ENCODE results near the gene B4GALT5.
"Not testable (repeated sequence)": the region's sequence is repeated elsewhere in the genome, so short reads cannot be mapped to it uniquely, and the experiment has no call there.

Gene B4GALT5

GRCh38 chr20:49679634-49680033 is 34.0 kb downstream of the B4GALT5 start:
- DNase-seq: no peak

- peak in 1 of 14 donors; percentile 51 for DNase-seq
These were observed 35.6 kb downstream of the B4GALT5 start for GRCh38 chr20:49677777-49678758.

GRCh38 chr20:49676581-49677291 is 36.9 kb downstream of the B4GALT5 start:
- DNase-seq: no peak

- no peak for DNase-seq
These were observed 38.1 kb downstream of the B4GALT5 start for GRCh38 chr20:49675368-49676151.

GRCh38 chr20:49674383-49675352 is 39.0 kb downstream of the B4GALT5 start:
- no peak for DNase-seq

GRCh38 chr20:49672096-49672664 is 41.5 kb downstream of the B4GALT5 start:
- DNase-seq: no peak

- DNase-seq: no peak
These were observed 42.2 kb downstream of the B4GALT5 start for GRCh38 chr20:49671433-49671832.

- no peak for DNase-seq
These were observed 44.0 kb downstream of the B4GALT5 start for GRCh38 chr20:49669601-49670189.

- DNase-seq: not testable (repeated sequence)
These were observed 44.8 kb downstream of the B4GALT5 start for GRCh38 chr20:49668878-49669195.

GRCh38 chr20:49668181-49668877 is 45.3 kb downstream of the B4GALT5 start:
- peak in 1 of 14 donors; percentile 19 for DNase-seq

GRCh38 chr20:49666911-49667310 is 46.8 kb downstream of the B4GALT5 start:
- DNase-seq: peak in 1 of 14 donors; percentile 72

- DNase-seq: no peak
These were observed 47.9 kb downstream of the B4GALT5 start for GRCh38 chr20:49665796-49666195.

GRCh38 chr20:49664612-49665313 is 48.9 kb downstream of the B4GALT5 start:
- DNase-seq: no peak

- no peak for DNase-seq
These were observed 50.6 kb downstream of the B4GALT5 start for GRCh38 chr20:49663112-49663511.

GRCh38 chr20:49661560-49662329 is 51.9 kb downstream of the B4GALT5 start:
- no peak for DNase-seq

- no peak for DNase-seq
These were observed 52.8 kb downstream of the B4GALT5 start for GRCh38 chr20:49660912-49661311.

GRCh38 chr20:49659056-49659455 is 54.6 kb downstream of the B4GALT5 start:
- DNase-seq: no peak

- no peak for DNase-seq
These were observed 55.2 kb downstream of the B4GALT5 start for GRCh38 chr20:49658508-49658907.
